Measurements from ENCODE around the gene ZBTB43. TPM values are rescaled to one million over a fixed set of nuclear protein-coding genes. Genes with fewer than 3 reads are reported as not detected.

The ZBTB43 gene
- total and polyA plus RNA-seq, 4 donors, result 2.6 to 7.1 (median 5.0) TPM

DNA sequence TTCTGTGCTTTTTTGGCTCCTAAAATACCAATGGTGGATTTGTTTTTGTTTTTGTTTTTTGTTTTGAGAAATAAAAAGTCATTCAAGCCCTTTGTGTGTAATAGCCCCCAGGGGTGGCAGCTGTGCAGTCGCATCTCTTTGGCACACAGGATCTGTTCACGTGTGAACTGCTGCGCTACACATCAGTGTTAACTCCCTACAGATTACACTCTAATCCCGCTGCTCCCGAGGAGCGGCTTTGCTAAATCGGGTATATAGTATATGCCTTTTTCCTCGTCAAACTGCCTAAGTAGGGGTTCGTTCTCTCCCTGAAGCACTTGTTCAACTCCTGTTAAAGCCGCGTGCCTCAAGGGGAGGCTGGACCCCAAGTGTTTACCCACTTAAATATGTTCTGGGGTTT lies 77.9 kb downstream of the ZBTB43 start (continued):
- TF ChIP-seq, protein P1, sequence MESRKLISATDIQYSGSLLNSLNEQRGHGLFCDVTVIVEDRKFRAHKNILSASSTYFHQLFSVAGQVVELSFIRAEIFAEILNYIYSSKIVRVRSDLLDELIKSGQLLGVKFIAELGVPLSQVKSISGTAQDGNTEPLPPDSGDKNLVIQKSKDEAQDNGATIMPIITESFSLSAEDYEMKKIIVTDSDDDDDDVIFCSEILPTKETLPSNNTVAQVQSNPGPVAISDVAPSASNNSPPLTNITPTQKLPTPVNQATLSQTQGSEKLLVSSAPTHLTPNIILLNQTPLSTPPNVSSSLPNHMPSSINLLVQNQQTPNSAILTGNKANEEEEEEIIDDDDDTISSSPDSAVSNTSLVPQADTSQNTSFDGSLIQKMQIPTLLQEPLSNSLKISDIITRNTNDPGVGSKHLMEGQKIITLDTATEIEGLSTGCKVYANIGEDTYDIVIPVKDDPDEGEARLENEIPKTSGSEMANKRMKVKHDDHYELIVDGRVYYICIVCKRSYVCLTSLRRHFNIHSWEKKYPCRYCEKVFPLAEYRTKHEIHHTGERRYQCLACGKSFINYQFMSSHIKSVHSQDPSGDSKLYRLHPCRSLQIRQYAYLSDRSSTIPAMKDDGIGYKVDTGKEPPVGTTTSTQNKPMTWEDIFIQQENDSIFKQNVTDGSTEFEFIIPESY (IDR thresholded peaks at IDR 0.05), result no peak
- TF ChIP-seq NR2F2 (IDR thresholded peaks at IDR 0.05), result no peak
- no peak for TF ChIP-seq GABPA (IDR thresholded peaks at IDR 0.05 in 1 of 2, conservative IDR thresholded peaks at IDR 0.05 in 1 of 2)
- TF ChIP-seq YY1 (IDR thresholded peaks at IDR 0.05), result no peak
- TF ChIP-seq FOXA2 (IDR thresholded peaks at IDR 0.05), result no peak
- TF ChIP-seq HNF4G (IDR thresholded peaks at IDR 0.05), result no peak
- no peak for TF ChIP-seq RXRA (IDR thresholded peaks at IDR 0.05)
- TF ChIP-seq FOXA1 (IDR thresholded peaks at IDR 0.05), result no peak

- 94% methylated on average over 15 of the region's 15 CpGs for WGBS
- H3K27ac ChIP-seq (ENCODE audit: low read depth in 1 of 2, low read length in 2 of 2), result no peak overlapping the region
- no peak for TF ChIP-seq SP1 (IDR thresholded peaks at IDR 0.05)
- no peak for TF ChIP-seq NR2F2 (IDR thresholded peaks at IDR 0.05)
- no peak for TF ChIP-seq FOXA2 (IDR thresholded peaks at IDR 0.05)
- TF ChIP-seq HNF4G (IDR thresholded peaks at IDR 0.05), result no peak
- TF ChIP-seq CTCF (IDR thresholded peaks at IDR 0.05; ENCODE audit: low read depth, low read length, missing input control), result no peak
- TF ChIP-seq GABPA (IDR thresholded peaks at IDR 0.05 in 1 of 2, conservative IDR thresholded peaks at IDR 0.05 in 1 of 2), result no peak
- TF ChIP-seq, protein P1 (IDR thresholded peaks at IDR 0.05), result no peak
- no peak for TF ChIP-seq HNF4A (conservative IDR thresholded peaks at IDR 0.05)
- no peak for TF ChIP-seq EGR1 (IDR thresholded peaks at IDR 0.05; ENCODE audit: low read depth in 2 of 2)
- TF ChIP-seq YY1 (IDR thresholded peaks at IDR 0.05), result no peak
- no peak for TF ChIP-seq JUND (IDR thresholded peaks at IDR 0.05)
- TF ChIP-seq ATF3 (IDR thresholded peaks at IDR 0.05), result no peak
- TF ChIP-seq TAF1 (conservative IDR thresholded peaks at IDR 0.05), result no peak
- TF ChIP-seq RAD21 (IDR thresholded peaks at IDR 0.05), result no peak
- TF ChIP-seq, protein P2, sequence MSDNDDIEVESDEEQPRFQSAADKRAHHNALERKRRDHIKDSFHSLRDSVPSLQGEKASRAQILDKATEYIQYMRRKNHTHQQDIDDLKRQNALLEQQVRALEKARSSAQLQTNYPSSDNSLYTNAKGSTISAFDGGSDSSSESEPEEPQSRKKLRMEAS (IDR thresholded peaks at IDR 0.05), result no peak
- TF ChIP-seq RXRA (IDR thresholded peaks at IDR 0.05), result no peak
- no peak for TF ChIP-seq FOXA1 (IDR thresholded peaks at IDR 0.05)
- no peaks in the 10 kb centered on the region for H3K27me3 ChIP-seq (ENCODE audit: control insufficient read depth in 4 of 4, insufficient read depth in 4 of 4, low read length in 3 of 4)
- H3K4me3 ChIP-seq (ENCODE audit: low read depth in 1 of 3, low read length in 3 of 3), result no peak overlapping the region
- H3K36me3 ChIP-seq (ENCODE audit: control insufficient read depth in 4 of 4, insufficient read depth in 3 of 4, low read depth in 1 of 4, low read length in 3 of 4), result peaks cover 5 to 19% (median 13%) of the 10 kb centered on the region in 4 donors
- H3K4me1 ChIP-seq (ENCODE audit: control insufficient read depth in 4 of 4, insufficient read depth in 4 of 4, low read length in 3 of 4), result peaks cover 0 to 10% (median 4%) of the 10 kb centered on the region in 4 donors
- no peaks in the 10 kb centered on the region for H3K9me3 ChIP-seq (ENCODE audit: control insufficient read depth in 4 of 4, low read length in 3 of 4)
- no peak overlapping the region for H3K9ac ChIP-seq (ENCODE audit: low read depth in 1 of 2, low read length in 2 of 2)
- no peak for DNase-seq (ENCODE audit: low spot score)
Measured at GRCh38 chr9:126883636-126884035, 78.8 kb downstream of the ZBTB43 start.
